ENCODE data around the gene WDR31.

DNA sequence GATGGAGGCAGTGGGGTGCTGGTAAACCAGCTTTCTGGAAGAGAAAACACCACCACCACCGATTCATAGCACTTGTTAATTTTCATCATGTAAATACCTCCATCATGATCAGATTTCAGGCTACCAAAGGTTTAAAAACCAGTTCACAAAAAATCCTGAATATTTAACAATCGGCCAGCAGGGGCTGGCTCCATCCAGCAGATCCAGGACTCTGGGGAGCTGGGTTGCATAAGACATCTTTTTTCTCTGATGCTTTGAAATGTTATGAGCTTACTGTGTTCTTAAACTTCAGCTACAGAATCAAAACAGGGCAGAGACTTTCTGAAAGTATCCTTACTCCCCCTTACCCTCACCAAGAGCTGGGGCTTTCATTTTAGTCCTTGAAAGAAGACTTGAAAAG is 22.3 kb downstream of the WDR31 start:
- TF ChIP-seq, protein P1, sequence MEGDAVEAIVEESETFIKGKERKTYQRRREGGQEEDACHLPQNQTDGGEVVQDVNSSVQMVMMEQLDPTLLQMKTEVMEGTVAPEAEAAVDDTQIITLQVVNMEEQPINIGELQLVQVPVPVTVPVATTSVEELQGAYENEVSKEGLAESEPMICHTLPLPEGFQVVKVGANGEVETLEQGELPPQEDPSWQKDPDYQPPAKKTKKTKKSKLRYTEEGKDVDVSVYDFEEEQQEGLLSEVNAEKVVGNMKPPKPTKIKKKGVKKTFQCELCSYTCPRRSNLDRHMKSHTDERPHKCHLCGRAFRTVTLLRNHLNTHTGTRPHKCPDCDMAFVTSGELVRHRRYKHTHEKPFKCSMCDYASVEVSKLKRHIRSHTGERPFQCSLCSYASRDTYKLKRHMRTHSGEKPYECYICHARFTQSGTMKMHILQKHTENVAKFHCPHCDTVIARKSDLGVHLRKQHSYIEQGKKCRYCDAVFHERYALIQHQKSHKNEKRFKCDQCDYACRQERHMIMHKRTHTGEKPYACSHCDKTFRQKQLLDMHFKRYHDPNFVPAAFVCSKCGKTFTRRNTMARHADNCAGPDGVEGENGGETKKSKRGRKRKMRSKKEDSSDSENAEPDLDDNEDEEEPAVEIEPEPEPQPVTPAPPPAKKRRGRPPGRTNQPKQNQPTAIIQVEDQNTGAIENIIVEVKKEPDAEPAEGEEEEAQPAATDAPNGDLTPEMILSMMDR (IDR thresholded peaks at IDR 0.05): peak in 3 of 12 donors; percentile 8 to 24 (median 13)
- TF ChIP-seq POLR2A (IDR thresholded peaks at IDR 0.05): no peak
